Stomach (tissue), 9 donors: ENCODE measurements around the gene PHF21B. TPM values are rescaled to one million over a fixed set of nuclear protein-coding genes. Genes with fewer than 3 reads are reported as not detected.

ENCODE experiments used
- DNase-seq, 2 donors: peaks; one replicate each; pipeline versions ENCODE4 v3.0.0 to v3.0.0-alpha.2; 2013 to 2019
- H3K27ac ChIP-seq, 5 donors: fragments of 200-600 bp in 4 of 5; sonication (generic) in 4 of 5; one replicate each; pipeline ENCODE4 v1.5.1; 2013 to 2019; ENCODE audit warnings: mild to moderate bottlenecking in 1 of 5, moderate library complexity in 1 of 5
- H3K27me3 ChIP-seq, 3 donors: fragments of 200-600 bp; sonication (generic); one replicate each; pipeline ENCODE4 v1.5.1; 2017 to 2019; ENCODE audit warnings: mixed run types in 1 of 3
- H3K36me3 ChIP-seq, 4 donors: fragments of 200-600 bp; sonication (generic); 1 replicate in 3 of 4; 2 replicates in 1 of 4; pipeline ENCODE4 v1.5.1; 2016 to 2019
- H3K4me1 ChIP-seq, 4 donors: fragments of 200-600 bp; sonication (generic); one replicate each; pipeline ENCODE4 v1.5.1; 2016 to 2019
- H3K4me3 ChIP-seq, 4 donors: fragments of 200-600 bp; sonication (generic) in 3 of 4; one replicate each; pipeline ENCODE4 v1.5.1; 2016 to 2019; ENCODE audit warnings: mild to moderate bottlenecking in 1 of 4
- H3K9me3 ChIP-seq, 4 donors: fragments of 200-600 bp; sonication (generic); one replicate each; pipeline ENCODE4 v1.5.1; 2016 to 2019
- CTCF ChIP-seq, 7 experiments: fragments of 450-650 bp in 4 of 7; fragments of 200-600 bp in 3 of 7; sonication (generic) in 3 of 7; IDR thresholded peaks; one replicate each; pipeline ENCODE4 v1.5.1; 2016 to 2019; ENCODE audit warnings: antibody characterized with exemption in 7 of 7, control low read depth in 2 of 7, mild to moderate bottlenecking in 1 of 7
- EP300 ChIP-seq: sonication (generic); formaldehyde crosslinking; IDR thresholded peaks from one replicate; pipeline ENCODE4 v1.6.1; 2017; ENCODE audit warnings: antibody characterized with exemption
- POLR2A ChIP-seq, 4 donors: fragments of 450-650 bp; IDR thresholded peaks; one replicate each; pipeline ENCODE4 v1.6.1; 2016; ENCODE audit warnings: antibody characterized with exemption in 4 of 4, control low read depth in 2 of 4, mild to moderate bottlenecking in 1 of 4, moderate library complexity in 1 of 4
- POLR2AphosphoS5 ChIP-seq, 3 donors: sonication (generic); formaldehyde crosslinking; IDR thresholded peaks; one replicate each; pipeline ENCODE4 v1.6.1; 2016; ENCODE audit warnings: antibody characterized with exemption in 3 of 3
- WGBS, 5 donors: extraction: QIAGEN DNeasy Blood & Tissue Kit in 3 of 5; methylation state at CpG; one replicate each; pipeline versions ENCODE4 v1.1.5 to v1.1.7; 2013 to 2018; 5-methylcytosine and 5-hydroxymethylcytosine counted together
- intact Hi-C: fragments of 100-400 bp; cut with DNase I; formaldehyde crosslinking; loops from one replicate; pipeline ENCODE4 v1.15.1; 2023; ENCODE audit warnings: low total_unique reads
- polyA plus RNA-seq, 3 donors: library from polyadenylated mRNA; stranded (reverse); fragments of 200-250 nt; gene quantifications; one replicate each; pipeline ENCODE4 v1.2.3, GENCODE V29; 2013
- total RNA-seq, 5 donors: library from RNA; depleted of rRNA; stranded (reverse); fragments of >200 nt; gene quantifications; one replicate each; pipeline versions ENCODE4 v1.1.0 to v1.2.3, GENCODE V29; 2014 to 2016
- donor health status: healthy with polysubstance abuse.
- donor health status: Bipolar disorder and iron deficiency.
- donor health status: healthy.

The PHF21B gene
- total and polyA plus RNA-seq, 8 donors = 0.12 to 0.45 (median 0.26) TPM; not detected in 4

GRCh38 chr22:44968736-44969135 lies 41.1 kb downstream of the PHF21B start:
- 72 to 88% (median 80%) methylated on average over 7 of the region's 7 CpGs for WGBS, 5 donors
- no peaks in the 10 kb centered on the region for H3K36me3 ChIP-seq
- intact Hi-C loops = no loop called here
- no peaks in the 10 kb centered on the region for H3K4me1 ChIP-seq
- TF ChIP-seq EP300 (no peak), CTCF (IDR thresholded peaks at IDR 0.05) (no peak), POLR2A (IDR thresholded peaks at IDR 0.05) (no peak), POLR2AphosphoS5 (IDR thresholded peaks at IDR 0.05) (no peak)
- H3K27ac ChIP-seq = no peak overlapping the region
- DNase-seq = no peak
- H3K9me3 ChIP-seq = no peaks in the 10 kb centered on the region
- no peak overlapping the region for H3K4me3 ChIP-seq
- peaks cover 0 to 50% (median 0%) of the 10 kb centered on the region in 3 donors for H3K27me3 ChIP-seq

GRCh38 chr22:44965171-44965570 lies 44.6 kb downstream of the PHF21B start:
- H3K4me3 ChIP-seq = no peak overlapping the region
- no peak for DNase-seq
- TF ChIP-seq EP300 (no peak), POLR2AphosphoS5 (IDR thresholded peaks at IDR 0.05) (no peak), POLR2A (IDR thresholded peaks at IDR 0.05) (no peak), CTCF (IDR thresholded peaks at IDR 0.05) (no peak)
- WGBS, 5 donors = 73 to 87% (median 83%) methylated on average over 6 of the region's 6 CpGs
- intact Hi-C loops = no loop called here
- H3K27ac ChIP-seq = no peak overlapping the region
- H3K9me3 ChIP-seq = no peaks in the 10 kb centered on the region
- peaks cover 0 to 51% (median 0%) of the 10 kb centered on the region in 3 donors for H3K27me3 ChIP-seq
- H3K4me1 ChIP-seq = no peaks in the 10 kb centered on the region
- no peaks in the 10 kb centered on the region for H3K36me3 ChIP-seq

GRCh38 chr22:44964722-44965078 lies 45.1 kb downstream of the PHF21B start:
- Histone ChIP-seq H3K4me1 (no peaks in the 10 kb centered on the region), H3K27me3 (peaks cover 0 to 46% (median 0%) of the 10 kb centered on the region in 3 donors), H3K27ac (no peak overlapping the region), H3K9me3 (no peaks in the 10 kb centered on the region), H3K36me3 (no peaks in the 10 kb centered on the region), H3K4me3 (no peak overlapping the region)
- no peak for DNase-seq
- TF ChIP-seq EP300 = no peak
- no peak for TF ChIP-seq POLR2A (IDR thresholded peaks at IDR 0.05)
- no peak for TF ChIP-seq CTCF (IDR thresholded peaks at IDR 0.05)
- TF ChIP-seq POLR2AphosphoS5 (IDR thresholded peaks at IDR 0.05) = no peak
- 73 to 83% (median 75%) methylated on average over 4 to 6 of the region's 6 CpGs for WGBS, 5 donors
- intact Hi-C loops = no loop called here

- H3K9me3 ChIP-seq = no peaks in the 10 kb centered on the region
- no peaks in the 10 kb centered on the region for H3K4me1 ChIP-seq
- TF ChIP-seq POLR2A (IDR thresholded peaks at IDR 0.05) = no peak
- H3K36me3 ChIP-seq = no peaks in the 10 kb centered on the region
- peaks cover 0 to 46% (median 0%) of the 10 kb centered on the region in 3 donors for H3K27me3 ChIP-seq
- H3K4me3 ChIP-seq = no peak overlapping the region
- 66 to 73% (median 68%) methylated on average over 17 to 20 of the region's 20 CpGs for WGBS, 5 donors
- DNase-seq = no peak
- intact Hi-C loops = no loop called here
- H3K27ac ChIP-seq = no peak overlapping the region
These were observed 45.7 kb downstream of the PHF21B start for GRCh38 chr22:44963832-44964721.
